Psoas muscle (tissue), 8 donors: ENCODE measurements around the gene LAMA4. TPM values are rescaled to one million over a fixed set of nuclear protein-coding genes. Genes with fewer than 3 reads are reported as not detected.

Source experiments
- ATAC-seq, 4 donors: fragments of 200-7000 bp; cut with Tn5 transposase; one replicate each; pipeline ENCODE4 v1.9.1; 2020; ENCODE audit warnings: moderate library complexity in 3 of 4, mild to moderate bottlenecking in 2 of 4
- DNase-seq, 2 donors: peaks; one replicate each; pipeline ENCODE4 v3.0.0-alpha.2; 2020
- H3K27ac ChIP-seq: fragments of 200-600 bp; one replicate; pipeline ENCODE4 v1.8.0; 2022
- H3K27me3 ChIP-seq, 3 donors: fragments of 200-600 bp in 1 of 3; one replicate each; pipeline versions ENCODE4 v1.6.1 to v1.8.0; 2013 to 2022; ENCODE audit warnings: low read length in 2 of 3, mild to moderate bottlenecking in 2 of 3, moderate library complexity in 1 of 3; ENCODE audit not compliant: insufficient read depth in 3 of 3
- H3K36me3 ChIP-seq, 2 donors: fragments of 200-600 bp in 1 of 2; one replicate each; pipeline versions ENCODE4 v1.6.1 to v1.8.0; 2013 to 2022; ENCODE audit warnings: low read depth in 1 of 2, mild to moderate bottlenecking in 1 of 2, moderate library complexity in 1 of 2; ENCODE audit not compliant: insufficient read depth in 1 of 2
- H3K4me1 ChIP-seq: fragments of 200-600 bp; one replicate; pipeline ENCODE4 v1.8.0; 2022
- H3K4me3 ChIP-seq: fragments of 200-600 bp; one replicate; pipeline ENCODE4 v1.8.0; 2022; ENCODE audit warnings: mild to moderate bottlenecking
- H3K9me3 ChIP-seq: fragments of 200-600 bp; one replicate; pipeline ENCODE4 v1.8.0; 2022
- WGBS, 3 donors: extraction: QIAGEN DNeasy Blood & Tissue Kit; methylation state at CpG; one replicate each; pipeline versions ENCODE4 v1.1.6 to v1.1.7; 2013; 5-methylcytosine and 5-hydroxymethylcytosine counted together
- intact Hi-C, 2 donors: fragments of 100-400 bp; cut with DNase I; formaldehyde crosslinking; loops; one replicate each; pipeline versions ENCODE4 v1.11.0 to v1.14.2; 2022
- polyA plus RNA-seq, 3 donors: library from polyadenylated mRNA; stranded (reverse); fragments of 200-250 nt; gene quantifications; one replicate each; pipeline ENCODE4 v1.2.3, GENCODE V29; 2013
- total RNA-seq, 4 donors: library from RNA; stranded (reverse); fragmentation: NEBNext Ultra II Directional in 2 of 4; extraction: Animal tissue kit (Norgen Biotek cat#: 25700) in 2 of 4; gene quantifications; one replicate each; pipeline versions ENCODE4 v1.2.1 to v1.2.4, GENCODE V29; 2021 to 2023
- TF ChIP-seq, protein P1 (sequence below): fragments of 200-600 bp; IDR thresholded peaks from one replicate; pipeline ENCODE4 v1.8.0; 2022; ENCODE audit warnings: antibody characterized with exemption
- donor health status: healthy with polysubstance abuse.
- donor health status: DM: no; HTN: no; CAD: no; lungs with moderate emphysema.
- donor health status: Bipolar disorder and iron deficiency.
- donor health status: healthy.
- donor health status: DM: yes; HTN: yes; CAD: no.
- donor health status: DM: no; HTN: no; CAD: no.
- donor health status: DM: no; HTN: no; CAD: no.
- donor health status: DM: yes; HTN: yes; CAD: no.

LAMA4 gene
- total and polyA plus RNA-seq, 7 donors, result 3.0 to 15.8 (median 5.3) TPM

DNA sequence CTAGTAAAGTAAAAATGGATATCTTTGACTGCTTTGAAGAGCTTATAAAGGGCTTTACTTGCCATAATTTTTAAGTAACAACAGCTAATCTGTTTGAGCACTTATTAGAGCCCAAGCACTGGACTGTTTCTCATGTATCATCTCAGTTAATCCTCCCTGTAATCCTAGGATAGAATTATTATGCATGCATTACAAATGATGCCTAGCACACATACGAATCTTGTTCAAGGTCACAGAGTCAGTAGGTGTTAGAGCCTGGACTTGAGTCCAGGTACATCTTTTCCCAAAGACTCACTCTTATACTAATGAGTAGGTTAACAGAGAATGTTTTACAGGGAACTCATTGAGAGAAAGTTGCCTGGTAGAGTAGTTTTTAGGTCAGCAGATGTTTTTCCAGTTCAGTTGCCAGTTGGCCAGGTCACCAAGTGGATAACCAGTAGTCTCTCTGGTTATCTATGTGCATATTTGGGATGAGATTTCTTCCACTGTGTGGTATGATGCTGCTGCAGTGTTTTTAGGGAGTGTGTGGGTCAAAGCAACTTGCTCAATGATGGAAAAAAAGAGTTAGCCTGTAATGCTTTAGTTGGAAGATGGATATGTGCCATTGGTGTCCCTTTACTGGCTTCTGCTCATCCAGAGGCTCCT lies 32.3 kb upstream of the LAMA4 start:
- H3K27ac ChIP-seq, result no peak overlapping the region
- H3K36me3 ChIP-seq, result no peaks in the 10 kb centered on the region
- WGBS, 3 donors, result 43 to 54% (median 49%) methylated on average over 1 of the region's 1 CpG

DNA sequence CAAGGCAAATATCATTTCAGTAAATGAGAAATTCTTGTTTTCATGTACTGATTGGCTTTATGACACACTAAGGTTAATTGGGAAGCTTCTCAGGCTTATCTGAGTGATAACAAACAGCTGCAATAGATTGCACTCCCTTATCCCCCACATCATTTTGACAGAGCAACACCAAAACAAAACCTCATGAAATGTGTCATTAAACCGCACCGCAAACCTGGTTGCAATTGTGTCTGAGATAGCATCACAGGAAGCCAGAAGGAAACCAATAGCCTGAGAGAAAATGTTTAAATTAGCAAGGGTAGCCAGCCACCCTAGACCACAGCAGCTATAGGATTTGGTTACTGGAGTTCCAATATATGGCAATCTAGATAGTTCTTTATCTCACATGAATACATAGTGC lies 31.6 kb upstream of the LAMA4 start:
- H3K27me3 ChIP-seq, result no peaks in the 10 kb centered on the region
- TF ChIP-seq, protein P1, sequence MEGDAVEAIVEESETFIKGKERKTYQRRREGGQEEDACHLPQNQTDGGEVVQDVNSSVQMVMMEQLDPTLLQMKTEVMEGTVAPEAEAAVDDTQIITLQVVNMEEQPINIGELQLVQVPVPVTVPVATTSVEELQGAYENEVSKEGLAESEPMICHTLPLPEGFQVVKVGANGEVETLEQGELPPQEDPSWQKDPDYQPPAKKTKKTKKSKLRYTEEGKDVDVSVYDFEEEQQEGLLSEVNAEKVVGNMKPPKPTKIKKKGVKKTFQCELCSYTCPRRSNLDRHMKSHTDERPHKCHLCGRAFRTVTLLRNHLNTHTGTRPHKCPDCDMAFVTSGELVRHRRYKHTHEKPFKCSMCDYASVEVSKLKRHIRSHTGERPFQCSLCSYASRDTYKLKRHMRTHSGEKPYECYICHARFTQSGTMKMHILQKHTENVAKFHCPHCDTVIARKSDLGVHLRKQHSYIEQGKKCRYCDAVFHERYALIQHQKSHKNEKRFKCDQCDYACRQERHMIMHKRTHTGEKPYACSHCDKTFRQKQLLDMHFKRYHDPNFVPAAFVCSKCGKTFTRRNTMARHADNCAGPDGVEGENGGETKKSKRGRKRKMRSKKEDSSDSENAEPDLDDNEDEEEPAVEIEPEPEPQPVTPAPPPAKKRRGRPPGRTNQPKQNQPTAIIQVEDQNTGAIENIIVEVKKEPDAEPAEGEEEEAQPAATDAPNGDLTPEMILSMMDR, result no peak
- no peak overlapping the region for H3K4me3 ChIP-seq
- H3K9me3 ChIP-seq, result no peaks in the 10 kb centered on the region
- 63 to 84% (median 83%) methylated on average over 2 of the region's 2 CpGs for WGBS, 3 donors
- ATAC-seq (no peak), DNase-seq (no peak)
- H3K36me3 ChIP-seq, result no peaks in the 10 kb centered on the region
- intact Hi-C loops, result no loop called here
- no peak overlapping the region for H3K27ac ChIP-seq
- no peaks in the 10 kb centered on the region for H3K4me1 ChIP-seq

More for the DNA sequence above, 32.3 kb upstream of the LAMA4 start:
- Histone ChIP-seq H3K9me3 (no peaks in the 10 kb centered on the region), H3K4me1 (no peaks in the 10 kb centered on the region), H3K4me3 (no peak overlapping the region), H3K27me3 (no peaks in the 10 kb centered on the region)
- ATAC-seq (no peak), DNase-seq (no peak)
- intact Hi-C loops, result no loop called here
- TF ChIP-seq, protein P1, result no peak

DNA sequence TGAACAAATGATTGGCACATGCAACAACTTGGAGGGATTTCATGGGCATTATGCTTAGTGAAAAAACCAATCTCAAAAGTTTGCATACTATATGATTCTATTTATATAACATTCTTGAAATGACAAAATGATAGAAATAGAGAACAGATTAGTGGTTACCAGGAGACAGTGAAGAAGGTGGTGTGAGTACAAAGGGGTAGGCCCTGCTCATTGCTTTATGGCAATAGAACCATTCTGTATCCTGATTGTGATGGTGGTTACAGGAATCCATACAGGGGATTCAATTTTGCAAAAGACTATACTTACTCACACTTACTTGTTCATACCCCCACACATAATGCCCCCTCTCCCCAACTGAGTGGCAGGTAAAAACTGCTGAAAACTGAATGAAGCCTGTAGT lies 30.2 kb upstream of the LAMA4 start:
- Histone ChIP-seq H3K4me3 (no peak overlapping the region), H3K27ac (no peak overlapping the region), H3K4me1 (no peaks in the 10 kb centered on the region), H3K36me3 (no peaks in the 10 kb centered on the region), H3K27me3 (no peaks in the 10 kb centered on the region), H3K9me3 (no peaks in the 10 kb centered on the region)
- intact Hi-C loops, result no loop called here
- TF ChIP-seq, protein P1, result no peak
- no peak for ATAC-seq
- no peak for DNase-seq

DNA sequence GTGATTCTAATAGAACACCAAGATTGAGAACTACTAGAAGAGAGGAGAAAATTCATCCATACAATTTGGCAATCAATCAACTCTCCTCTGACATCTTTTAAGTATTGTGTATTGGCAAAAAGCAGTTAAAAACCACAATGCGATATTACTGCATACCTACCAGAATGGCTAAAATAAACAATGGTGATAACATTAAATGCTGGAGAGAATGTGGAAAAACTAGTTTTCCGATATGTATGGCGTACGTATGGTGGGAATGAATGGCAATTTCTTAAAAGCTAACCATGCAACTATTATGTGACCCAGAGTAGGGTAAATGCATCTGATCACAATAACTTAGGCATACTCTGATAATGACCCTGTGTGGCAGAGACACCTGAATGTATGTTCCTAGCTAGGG lies 29.3 kb upstream of the LAMA4 start:
- Histone ChIP-seq H3K4me3 (no peak overlapping the region), H3K27ac (no peak overlapping the region), H3K4me1 (no peaks in the 10 kb centered on the region), H3K27me3 (no peaks in the 10 kb centered on the region), H3K36me3 (no peaks in the 10 kb centered on the region), H3K9me3 (no peaks in the 10 kb centered on the region)
- TF ChIP-seq, protein P1, result no peak
- DNase-seq (no peak), ATAC-seq (no peak)
- intact Hi-C loops, result no loop called here
- 94 to 99% (median 96%) methylated on average over 4 of the region's 4 CpGs for WGBS, 3 donors
